ENCODE measurements around the gene KIF3C. TPM values are rescaled to one million over a fixed set of nuclear protein-coding genes. Genes with fewer than 3 reads are reported as not detected.

Gene KIF3C
- total and polyA plus RNA-seq, 2 donors (not counting 1 experiment from before 2014, with no cell fraction given): 9.7 to 13.0 TPM

DNA sequence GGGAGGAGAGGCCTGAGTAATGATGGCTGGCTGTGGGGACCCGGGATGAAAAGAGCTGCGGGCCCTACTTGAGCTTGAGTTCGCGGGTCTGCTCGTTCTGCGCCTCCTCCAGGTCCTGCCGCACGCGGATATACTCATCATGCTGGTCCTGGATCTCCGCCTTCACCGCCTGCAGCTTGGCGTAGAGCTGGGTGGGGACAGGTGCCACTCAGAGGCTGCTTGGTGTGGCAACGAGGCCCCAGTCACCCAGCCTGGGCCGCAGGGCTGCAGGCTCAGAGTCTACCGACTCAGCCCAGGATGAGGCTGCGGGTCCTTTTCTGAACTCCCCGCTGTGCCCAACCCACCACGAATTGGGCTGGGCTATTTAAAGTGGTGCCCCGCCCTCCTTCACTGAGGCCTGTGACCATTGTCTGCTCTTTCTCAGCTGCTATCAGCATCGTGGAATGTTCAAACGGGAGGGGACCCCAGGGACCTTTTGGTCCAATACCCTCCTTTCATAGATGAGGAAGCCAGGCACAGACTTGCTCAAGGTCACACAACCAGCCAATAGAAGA lies 28.0 kb downstream of the KIF3C start:
- DNase-seq (ENCODE audit: low read depth in 2 of 2): no peak
- no peaks in the 10 kb centered on the region for H3K36me3 ChIP-seq (ENCODE audit: control insufficient read depth, insufficient read depth, low read length)

DNA sequence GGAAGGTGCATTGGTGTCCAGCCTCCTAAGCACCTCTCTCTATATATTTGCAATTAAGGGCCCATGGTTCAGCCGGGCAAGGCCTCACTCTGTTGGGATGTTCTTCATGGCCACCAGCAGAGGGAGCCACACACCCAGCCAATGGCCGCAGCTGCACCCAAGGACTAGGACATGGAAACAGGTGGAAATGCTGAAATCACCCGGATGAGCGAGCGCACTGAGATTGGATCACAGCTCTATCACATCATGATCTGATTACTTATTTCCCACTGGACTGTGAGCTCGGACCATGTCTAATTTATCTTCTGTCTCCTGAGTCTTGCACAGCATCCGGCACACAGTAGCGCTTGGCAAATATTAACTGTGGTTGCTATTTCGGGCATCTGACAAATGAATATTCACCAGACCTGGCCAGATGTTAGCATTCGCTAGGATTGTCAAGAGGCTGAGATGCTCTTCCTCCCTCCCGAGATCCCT lies 31.2 kb downstream of the KIF3C start:
- no peak overlapping the region for H3K27ac ChIP-seq (ENCODE audit: insufficient read depth, low read length)
- no peaks in the 10 kb centered on the region for H3K9me3 ChIP-seq (ENCODE audit: control insufficient read depth, insufficient read depth, low read depth, low read length)
- no peak overlapping the region for H3K4me3 ChIP-seq (replicated peaks in 1 of 4; ENCODE audit: control extremely low read depth in 1 of 4, insufficient read depth in 1 of 4, low read depth in 3 of 4, low read length in 4 of 4)
- no peaks in the 10 kb centered on the region for H3K4me1 ChIP-seq (ENCODE audit: control insufficient read depth, extremely low read depth, insufficient read depth, low read length)
- H2AFZ ChIP-seq (ENCODE audit: low read length): no peak overlapping the region
- peak; percentile 77 to 84 for DNase-seq (ENCODE audit: low read depth in 2 of 2)
- H4K20me1 ChIP-seq (ENCODE audit: control insufficient read depth, extremely low read depth, insufficient read depth, low read length): no peaks in the 10 kb centered on the region
- TF ChIP-seq, protein P1, sequence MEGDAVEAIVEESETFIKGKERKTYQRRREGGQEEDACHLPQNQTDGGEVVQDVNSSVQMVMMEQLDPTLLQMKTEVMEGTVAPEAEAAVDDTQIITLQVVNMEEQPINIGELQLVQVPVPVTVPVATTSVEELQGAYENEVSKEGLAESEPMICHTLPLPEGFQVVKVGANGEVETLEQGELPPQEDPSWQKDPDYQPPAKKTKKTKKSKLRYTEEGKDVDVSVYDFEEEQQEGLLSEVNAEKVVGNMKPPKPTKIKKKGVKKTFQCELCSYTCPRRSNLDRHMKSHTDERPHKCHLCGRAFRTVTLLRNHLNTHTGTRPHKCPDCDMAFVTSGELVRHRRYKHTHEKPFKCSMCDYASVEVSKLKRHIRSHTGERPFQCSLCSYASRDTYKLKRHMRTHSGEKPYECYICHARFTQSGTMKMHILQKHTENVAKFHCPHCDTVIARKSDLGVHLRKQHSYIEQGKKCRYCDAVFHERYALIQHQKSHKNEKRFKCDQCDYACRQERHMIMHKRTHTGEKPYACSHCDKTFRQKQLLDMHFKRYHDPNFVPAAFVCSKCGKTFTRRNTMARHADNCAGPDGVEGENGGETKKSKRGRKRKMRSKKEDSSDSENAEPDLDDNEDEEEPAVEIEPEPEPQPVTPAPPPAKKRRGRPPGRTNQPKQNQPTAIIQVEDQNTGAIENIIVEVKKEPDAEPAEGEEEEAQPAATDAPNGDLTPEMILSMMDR (conservative IDR thresholded peaks at IDR 0.05 in 1 of 2, IDR thresholded peaks at IDR 0.05 in 1 of 2; ENCODE audit: low read depth in 1 of 2, low read length in 2 of 2): peak; percentile 92
- TF ChIP-seq EZH2 (IDR thresholded peaks at IDR 0.05; ENCODE audit: low read length, missing control alignments): no peak
- no peaks in the 10 kb centered on the region for H3K79me2 ChIP-seq (ENCODE audit: control insufficient read depth, insufficient read depth, low read length)
- H3K27me3 ChIP-seq (ENCODE audit: control insufficient read depth, insufficient read depth, low read length): no peaks in the 10 kb centered on the region
- H3K36me3 ChIP-seq (ENCODE audit: control insufficient read depth, insufficient read depth, low read length): no peaks in the 10 kb centered on the region
- no peak overlapping the region for H3K4me2 ChIP-seq (ENCODE audit: extremely low read depth, insufficient read depth, low read length)
- H3K9ac ChIP-seq (ENCODE audit: insufficient read depth, low read length): no peak overlapping the region

More for the DNA sequence above, 28.0 kb downstream of the KIF3C start:
- Histone ChIP-seq H3K4me3 (replicated peaks in 1 of 4; ENCODE audit: control extremely low read depth in 1 of 4, insufficient read depth in 1 of 4, low read depth in 3 of 4, low read length in 4 of 4) (no peak overlapping the region), H3K9me3 (ENCODE audit: control insufficient read depth, insufficient read depth, low read depth, low read length) (no peaks in the 10 kb centered on the region), H2AFZ (ENCODE audit: low read length) (no peak overlapping the region), H3K4me1 (ENCODE audit: control insufficient read depth, extremely low read depth, insufficient read depth, low read length) (no peaks in the 10 kb centered on the region), H3K27ac (ENCODE audit: insufficient read depth, low read length) (no peak overlapping the region), H3K27me3 (ENCODE audit: control insufficient read depth, insufficient read depth, low read length) (no peaks in the 10 kb centered on the region), H4K20me1 (ENCODE audit: control insufficient read depth, extremely low read depth, insufficient read depth, low read length) (no peaks in the 10 kb centered on the region), H3K79me2 (ENCODE audit: control insufficient read depth, insufficient read depth, low read length) (no peaks in the 10 kb centered on the region), H3K9ac (ENCODE audit: insufficient read depth, low read length) (no peak overlapping the region), H3K4me2 (ENCODE audit: extremely low read depth, insufficient read depth, low read length) (no peak overlapping the region)
- TF ChIP-seq, protein P1 (conservative IDR thresholded peaks at IDR 0.05 in 1 of 2, IDR thresholded peaks at IDR 0.05 in 1 of 2; ENCODE audit: low read depth in 1 of 2, low read length in 2 of 2): no peak
- TF ChIP-seq EZH2 (IDR thresholded peaks at IDR 0.05; ENCODE audit: low read length, missing control alignments): no peak

DNA sequence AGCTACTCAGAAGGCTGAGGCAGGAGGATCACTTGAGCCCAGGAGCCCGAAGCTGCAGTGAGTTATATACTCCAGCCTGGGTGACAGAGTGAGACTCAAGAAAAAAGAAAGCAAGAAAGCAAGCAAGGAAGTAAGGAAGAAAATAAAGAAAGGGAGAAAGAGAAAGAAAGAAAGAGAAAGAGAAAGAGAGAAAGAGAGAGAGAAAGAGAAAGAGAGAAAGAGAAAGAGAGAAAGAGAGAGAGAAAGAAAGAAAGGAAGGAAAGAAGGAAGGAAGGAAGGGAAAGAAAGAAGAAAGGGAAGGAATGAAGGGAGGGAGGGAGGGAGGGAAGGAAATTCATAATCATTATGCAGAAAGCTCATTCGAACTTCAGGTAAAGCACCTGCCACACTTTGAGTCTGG lies 33.9 kb downstream of the KIF3C start:
- no peak overlapping the region for H2AFZ ChIP-seq (ENCODE audit: low read length)
- H3K4me2 ChIP-seq (ENCODE audit: extremely low read depth, insufficient read depth, low read length): no peak overlapping the region
- TF ChIP-seq EZH2 (IDR thresholded peaks at IDR 0.05; ENCODE audit: low read length, missing control alignments): no peak
- TF ChIP-seq, protein P1 (conservative IDR thresholded peaks at IDR 0.05 in 1 of 2, IDR thresholded peaks at IDR 0.05 in 1 of 2; ENCODE audit: low read depth in 1 of 2, low read length in 2 of 2): no peak
- no peak overlapping the region for H3K27ac ChIP-seq (ENCODE audit: insufficient read depth, low read length)
- DNase-seq (ENCODE audit: low read depth in 2 of 2): no peak
- no peaks in the 10 kb centered on the region for H3K27me3 ChIP-seq (ENCODE audit: control insufficient read depth, insufficient read depth, low read length)
- H3K36me3 ChIP-seq (ENCODE audit: control insufficient read depth, insufficient read depth, low read length): peaks cover 1% of the 10 kb centered on the region
- H3K9ac ChIP-seq (ENCODE audit: insufficient read depth, low read length): no peak overlapping the region
- no peaks in the 10 kb centered on the region for H3K9me3 ChIP-seq (ENCODE audit: control insufficient read depth, insufficient read depth, low read depth, low read length)
- no peaks in the 10 kb centered on the region for H4K20me1 ChIP-seq (ENCODE audit: control insufficient read depth, extremely low read depth, insufficient read depth, low read length)
- H3K4me3 ChIP-seq (replicated peaks in 1 of 4; ENCODE audit: control extremely low read depth in 1 of 4, insufficient read depth in 1 of 4, low read depth in 3 of 4, low read length in 4 of 4): no peak overlapping the region
- H3K79me2 ChIP-seq (ENCODE audit: control insufficient read depth, insufficient read depth, low read length): no peaks in the 10 kb centered on the region
- H3K4me1 ChIP-seq (ENCODE audit: control insufficient read depth, extremely low read depth, insufficient read depth, low read length): no peaks in the 10 kb centered on the region

Measured in fibroblast of lung (primary cell).